Memory B cell (primary cell): Measurements from ENCODE around the gene FBXW11.

Experiments used
- ATAC-seq: fragments of 150-1000 bp; cut with Tn5 transposase; 2 replicates; pipeline ENCODE4 v1.10.0; 2021; ENCODE audit warnings: low read depth, mild to moderate bottlenecking, moderate library complexity
- DNase-seq, 2 donors: peaks; one replicate each; pipeline ENCODE4 v3.0.0; 2022; ENCODE audit warnings: low spot score in 2 of 2
- H3K27ac Mint-ChIP-seq: one replicate; pipeline ENCODE4 v1.8.0; 2022; ENCODE audit warnings: mild to moderate bottlenecking, moderate library complexity, mixed read lengths
- H3K27me3 Mint-ChIP-seq: one replicate; pipeline ENCODE4 v1.8.0; 2022; ENCODE audit warnings: mixed read lengths
- H3K36me3 Mint-ChIP-seq: one replicate; pipeline ENCODE4 v1.8.0; 2022; ENCODE audit warnings: mild to moderate bottlenecking, mixed read lengths
- H3K4me1 Mint-ChIP-seq: one replicate; pipeline ENCODE4 v1.8.0; 2022; ENCODE audit warnings: mixed read lengths
- H3K4me3 Mint-ChIP-seq: one replicate; pipeline ENCODE4 v1.8.0; 2022; ENCODE audit warnings: mild to moderate bottlenecking, moderate library complexity, mixed read lengths
- H3K9me3 Mint-ChIP-seq: one replicate; pipeline ENCODE4 v1.8.0; 2022; ENCODE audit warnings: mixed read lengths

The FBXW11 gene

GRCh38 chr5:171827162-171827561 is 179.3 kb downstream of the FBXW11 start:
- no peak overlapping the region for H3K4me3 Mint-ChIP-seq
- no peak for DNase-seq
- peaks cover 5% of the 10 kb centered on the region for H3K9me3 Mint-ChIP-seq
- H3K4me1 Mint-ChIP-seq: no peaks in the 10 kb centered on the region
- no peak for ATAC-seq
- no peaks in the 10 kb centered on the region for H3K36me3 Mint-ChIP-seq
- no peak overlapping the region for H3K27ac Mint-ChIP-seq
- H3K27me3 Mint-ChIP-seq: peaks cover 3% of the 10 kb centered on the region

GRCh38 chr5:171826132-171826531 is 180.3 kb downstream of the FBXW11 start:
- ATAC-seq: no peak
- no peak overlapping the region for H3K4me3 Mint-ChIP-seq
- H3K4me1 Mint-ChIP-seq: no peaks in the 10 kb centered on the region
- H3K27ac Mint-ChIP-seq: no peak overlapping the region
- DNase-seq: no peak
- peaks cover 3% of the 10 kb centered on the region for H3K27me3 Mint-ChIP-seq
- H3K36me3 Mint-ChIP-seq: no peaks in the 10 kb centered on the region
- H3K9me3 Mint-ChIP-seq: peaks cover under 1% of the 10 kb centered on the region

- Mint-ChIP-seq H3K4me3 (no peak overlapping the region), H3K27me3 (peaks cover 3% of the 10 kb centered on the region), H3K36me3 (no peaks in the 10 kb centered on the region), H3K9me3 (no peaks in the 10 kb centered on the region), H3K4me1 (no peaks in the 10 kb centered on the region), H3K27ac (no peak overlapping the region)
- no peak for ATAC-seq
- DNase-seq: no peak
Measured at GRCh38 chr5:171825051-171825450, 181.4 kb downstream of the FBXW11 start.

GRCh38 chr5:171823269-171823668 is 183.2 kb downstream of the FBXW11 start:
- DNase-seq (no peak), ATAC-seq (no peak)
- Mint-ChIP-seq H3K9me3 (no peaks in the 10 kb centered on the region), H3K27ac (no peak overlapping the region), H3K4me1 (no peaks in the 10 kb centered on the region), H3K4me3 (no peak overlapping the region), H3K36me3 (no peaks in the 10 kb centered on the region), H3K27me3 (peaks cover 5% of the 10 kb centered on the region)

GRCh38 chr5:171821286-171821685 is 185.2 kb downstream of the FBXW11 start:
- ATAC-seq: no peak
- Mint-ChIP-seq H3K36me3 (no peaks in the 10 kb centered on the region), H3K4me1 (no peaks in the 10 kb centered on the region), H3K9me3 (no peaks in the 10 kb centered on the region), H3K27me3 (peaks cover 7% of the 10 kb centered on the region), H3K4me3 (no peak overlapping the region), H3K27ac (no peak overlapping the region)
- DNase-seq: no peak

GRCh38 chr5:171820561-171820960 is 185.9 kb downstream of the FBXW11 start:
- no peak for ATAC-seq
- H3K27me3 Mint-ChIP-seq: peaks cover 7% of the 10 kb centered on the region
- H3K4me3 Mint-ChIP-seq: no peak overlapping the region

GRCh38 chr5:171816666-171817065 is 189.8 kb downstream of the FBXW11 start:
- H3K9me3 Mint-ChIP-seq: no peaks in the 10 kb centered on the region
- peaks cover 8% of the 10 kb centered on the region for H3K27me3 Mint-ChIP-seq
- H3K36me3 Mint-ChIP-seq: no peaks in the 10 kb centered on the region
- H3K4me3 Mint-ChIP-seq: no peak overlapping the region
- ATAC-seq (no peak), DNase-seq (no peak)
- H3K27ac Mint-ChIP-seq: no peak overlapping the region
- no peaks in the 10 kb centered on the region for H3K4me1 Mint-ChIP-seq

More at GRCh38 chr5:171820561-171820960, 185.9 kb downstream of the FBXW11 start:
- no peak for DNase-seq
- Mint-ChIP-seq H3K27ac (no peak overlapping the region), H3K36me3 (no peaks in the 10 kb centered on the region), H3K4me1 (no peaks in the 10 kb centered on the region), H3K9me3 (no peaks in the 10 kb centered on the region)

GRCh38 chr5:171813813-171814490 is 192.5 kb downstream of the FBXW11 start:
- Mint-ChIP-seq H3K9me3 (peaks cover 6% of the 10 kb centered on the region), H3K27me3 (peaks cover 6% of the 10 kb centered on the region), H3K27ac (no peak overlapping the region), H3K36me3 (no peaks in the 10 kb centered on the region), H3K4me1 (no peaks in the 10 kb centered on the region), H3K4me3 (no peak overlapping the region)
- no peak for ATAC-seq
- DNase-seq: no peak

- Mint-ChIP-seq H3K4me1 (no peaks in the 10 kb centered on the region), H3K27ac (no peak overlapping the region), H3K27me3 (peaks cover 6% of the 10 kb centered on the region), H3K9me3 (peaks cover 6% of the 10 kb centered on the region), H3K4me3 (no peak overlapping the region), H3K36me3 (no peaks in the 10 kb centered on the region)
- ATAC-seq (no peak), DNase-seq (no peak)
Measured at GRCh38 chr5:171813270-171813669, 193.2 kb downstream of the FBXW11 start.
